Erythroblast (primary cell): Measurements from ENCODE around the gene TPRA1.

Experiments used
- GATA1 ChIP-seq: IDR thresholded peaks from 2 replicates; pipeline ENCODE4 v1.6.1; 2011; ENCODE audit warnings: low read depth, mild to moderate bottlenecking, control low read depth, low read length, moderate library complexity
- POLR2A ChIP-seq: IDR thresholded peaks from 2 replicates; pipeline ENCODE4 v1.6.1; 2011; ENCODE audit warnings: mild to moderate bottlenecking, low read length

DNA sequence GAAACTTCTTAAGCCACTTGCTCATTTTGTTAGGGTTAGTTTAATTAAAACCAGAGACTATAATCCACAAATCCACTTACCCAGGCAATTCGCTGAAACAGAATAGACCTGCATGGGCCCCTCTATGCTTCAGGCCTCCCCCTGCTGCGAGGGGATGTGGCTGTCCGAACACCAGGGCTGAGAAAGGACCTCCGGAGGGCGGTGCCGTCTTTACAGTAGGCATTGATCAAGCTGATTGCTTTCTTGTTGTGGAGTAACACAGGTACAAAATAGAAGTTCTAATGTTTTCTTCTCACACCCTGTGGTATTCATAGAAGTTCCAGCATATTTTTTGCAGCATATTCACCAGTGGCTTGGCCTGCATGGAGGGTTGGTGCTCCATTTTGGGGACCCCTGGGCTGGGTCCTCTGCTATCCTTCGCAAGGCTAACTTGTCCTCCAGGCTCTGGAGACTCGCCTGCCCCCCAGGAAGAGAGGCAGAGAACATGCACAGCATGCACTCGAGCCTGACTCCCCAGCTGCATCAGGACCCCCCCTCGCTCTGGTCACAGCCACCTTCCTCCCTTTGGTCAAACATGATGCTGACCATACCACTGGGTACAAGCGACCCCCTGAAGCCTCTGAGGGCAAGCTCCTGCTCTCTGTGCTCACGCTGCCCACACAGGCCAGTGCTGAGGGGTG, 55.3 kb downstream of the TPRA1 start:
- TF ChIP-seq POLR2A, result no peak
- no peak for TF ChIP-seq GATA1
